Stimulated activated naive B cell treated with anti-CD40 and anti-IgM and Interleukin-4, amounts not matched to agents 10 μg/mL and 1 μg/mL and 100 μg/mL, for 72 hours (primary cell): Measurements from ENCODE around the gene USP17L18.
"Not testable (repeated sequence)": the region's sequence is repeated elsewhere in the genome, so short reads cannot be mapped to it uniquely, and the experiment has no call there.

ENCODE experiments used
- ATAC-seq, 2 donors: fragments of 150-1000 bp; cut with Tn5 transposase; replicated peaks; 2 replicates each; pipeline ENCODE4 v1.10.0; 2021; ENCODE audit warnings: moderate library complexity in 1 of 2
- DNase-seq: peaks from one replicate; pipeline ENCODE4 v3.0.0; 2021
- H3K27ac Mint-ChIP-seq: one replicate; pipeline ENCODE4 v1.8.0; 2022; ENCODE audit warnings: mild to moderate bottlenecking, mixed read lengths
- H3K27me3 Mint-ChIP-seq, 2 donors: one replicate each; pipeline ENCODE4 v1.8.0; 2022; ENCODE audit warnings: mixed read lengths in 2 of 2
- H3K36me3 Mint-ChIP-seq, 2 donors: one replicate each; pipeline ENCODE4 v1.8.0; 2022; ENCODE audit warnings: mixed read lengths in 2 of 2, mild to moderate bottlenecking in 1 of 2
- H3K4me1 Mint-ChIP-seq, 2 donors: one replicate each; pipeline ENCODE4 v1.8.0; 2022; ENCODE audit warnings: mixed read lengths in 2 of 2, mild to moderate bottlenecking in 1 of 2
- H3K4me3 Mint-ChIP-seq, 2 donors: one replicate each; pipeline ENCODE4 v1.8.0; 2022; ENCODE audit warnings: mild to moderate bottlenecking in 2 of 2, mixed read lengths in 2 of 2, moderate library complexity in 1 of 2
- H3K9me3 Mint-ChIP-seq, 2 donors: one replicate each; pipeline ENCODE4 v1.8.0; 2022; ENCODE audit warnings: mixed read lengths in 2 of 2, mild to moderate bottlenecking in 1 of 2

USP17L18 gene

DNA sequence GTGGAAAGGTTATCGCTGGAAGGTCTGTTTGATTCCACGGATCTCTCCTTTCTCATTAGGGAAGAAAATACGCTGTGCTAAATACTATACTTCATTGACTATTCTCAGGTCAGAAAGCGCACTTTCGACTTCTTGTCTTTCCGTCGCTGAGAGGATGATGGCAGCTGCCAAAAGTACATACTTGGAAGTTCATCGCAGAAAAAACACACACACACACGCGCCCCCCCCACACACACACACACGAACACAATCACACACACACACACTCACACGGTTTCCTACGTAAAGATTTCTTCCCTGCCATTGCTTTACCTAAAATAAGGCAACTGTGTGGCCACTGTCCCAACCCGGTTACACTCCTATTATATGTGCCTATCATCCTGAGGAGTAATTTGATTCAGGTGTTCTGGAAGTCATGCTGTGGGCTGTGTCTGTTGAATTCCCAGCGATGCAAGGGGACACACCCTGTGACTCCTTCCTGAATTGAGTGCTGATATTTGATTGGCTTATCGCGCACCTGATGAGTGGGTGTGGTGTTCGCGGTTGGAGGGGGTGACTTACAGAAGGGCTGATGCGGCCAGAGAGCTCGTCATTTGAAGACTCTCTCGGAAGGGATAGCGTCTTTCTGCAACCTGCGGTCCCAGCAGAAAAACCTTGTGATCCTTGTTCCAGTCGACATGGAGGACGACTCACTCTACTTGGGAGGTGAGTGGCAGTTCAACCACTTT, at the start of gene USP17L18:
TSS of gene USP17L18 (plus strand) at position 678 of the 728 bp plus-strand sequence. CDS start at position 678, 0 bp downstream.
- H3K4me3 Mint-ChIP-seq, H3K36me3 Mint-ChIP-seq, H3K27ac Mint-ChIP-seq, DNase-seq, H3K4me1 Mint-ChIP-seq, H3K27me3 Mint-ChIP-seq, H3K9me3 Mint-ChIP-seq, ATAC-seq: not testable (repeated sequence)

DNA sequence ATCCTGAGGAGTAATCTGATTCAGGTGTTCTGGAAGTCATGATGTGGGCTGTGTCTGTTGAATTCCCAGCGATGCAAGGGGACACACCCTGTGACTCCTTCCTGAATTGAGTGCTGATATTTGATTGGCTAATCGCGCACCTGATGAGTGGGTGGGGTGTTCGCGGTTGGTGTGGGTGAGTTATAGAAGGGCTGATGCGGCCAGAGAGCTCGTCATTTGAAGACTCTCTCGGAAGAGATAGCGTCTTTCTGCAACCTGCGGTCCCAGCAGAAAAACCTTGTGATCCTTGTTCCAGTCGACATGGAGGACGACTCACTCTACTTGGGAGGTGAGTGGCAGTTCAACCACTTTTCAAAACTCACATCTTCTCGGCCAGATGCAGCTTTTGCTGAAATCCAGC, 38.1 kb upstream of the USP17L18 start, which contains the start of gene USP17L10:
TSS of gene USP17L10 (plus strand) at position 301 of the 400 bp plus-strand sequence. CDS start at position 301, 0 bp downstream.
- ATAC-seq, H3K27me3 Mint-ChIP-seq, H3K4me1 Mint-ChIP-seq, DNase-seq, H3K27ac Mint-ChIP-seq, H3K9me3 Mint-ChIP-seq, H3K36me3 Mint-ChIP-seq, H3K4me3 Mint-ChIP-seq: not testable (repeated sequence)

GRCh38 chr4:9214701-9215100, 33.7 kb upstream of the USP17L18 start:
- not testable (repeated sequence) for H3K27ac Mint-ChIP-seq, DNase-seq, ATAC-seq, H3K4me3 Mint-ChIP-seq, H3K9me3 Mint-ChIP-seq, H3K36me3 Mint-ChIP-seq, H3K4me1 Mint-ChIP-seq, H3K27me3 Mint-ChIP-seq

GRCh38 chr4:9215105-9215504, 33.3 kb upstream of the USP17L18 start, which contains the start of gene USP17L11:
USP17L11 (plus strand) TSS chr4:9215405; CDS start chr4:9215405, 0 bp downstream.
- not testable (repeated sequence) for H3K9me3 Mint-ChIP-seq, H3K27ac Mint-ChIP-seq, H3K4me1 Mint-ChIP-seq, H3K4me3 Mint-ChIP-seq, H3K27me3 Mint-ChIP-seq, DNase-seq, H3K36me3 Mint-ChIP-seq, ATAC-seq

DNA sequence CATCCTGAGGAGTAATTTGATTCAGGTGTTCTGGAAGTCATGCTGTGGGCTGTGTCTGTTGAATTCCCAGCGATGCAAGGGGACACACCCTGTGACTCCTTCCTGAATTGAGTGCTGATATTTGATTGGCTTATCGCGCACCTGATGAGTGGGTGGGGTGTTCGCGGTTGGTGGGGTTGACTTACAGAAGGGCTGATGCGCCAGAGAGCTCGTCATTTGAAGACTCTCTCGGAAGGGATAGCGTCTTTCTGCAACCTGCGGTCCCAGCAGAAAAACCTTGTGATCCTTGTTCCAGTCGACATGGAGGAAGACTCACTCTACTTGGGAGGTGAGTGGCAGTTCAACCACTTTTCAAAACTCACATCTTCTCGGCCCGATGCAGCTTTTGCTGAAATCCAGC, 28.6 kb upstream of the USP17L18 start, which contains the start of gene USP17L12:
TSS of gene USP17L12 (plus strand) at position 301 of the 400 bp plus-strand sequence. CDS start at position 301, 0 bp downstream.
- not testable (repeated sequence) for H3K4me3 Mint-ChIP-seq, H3K36me3 Mint-ChIP-seq, H3K4me1 Mint-ChIP-seq, H3K27ac Mint-ChIP-seq, H3K27me3 Mint-ChIP-seq, H3K9me3 Mint-ChIP-seq, ATAC-seq, DNase-seq

DNA sequence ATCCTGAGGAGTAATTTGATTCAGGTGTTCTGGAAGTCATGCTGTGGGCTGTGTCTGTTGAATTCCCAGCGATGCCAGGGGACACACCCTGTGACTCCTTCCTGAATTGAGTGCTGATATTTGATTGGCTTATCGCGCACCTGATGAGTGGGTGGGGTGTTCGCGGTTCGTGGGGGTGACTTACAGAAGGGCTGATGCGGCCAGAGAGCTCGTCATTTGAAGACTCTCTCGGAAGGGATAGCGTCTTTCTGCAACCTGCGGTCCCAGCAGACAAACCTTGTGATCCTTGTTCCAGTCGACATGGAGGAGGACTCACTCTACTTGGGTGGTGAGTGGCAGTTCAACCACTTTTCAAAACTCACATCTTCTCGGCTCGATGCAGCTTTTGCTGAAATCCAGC, 23.8 kb upstream of the USP17L18 start, which contains the start of gene USP17L13:
TSS of gene USP17L13 (plus strand) at position 301 of the 400 bp plus-strand sequence. CDS start at position 301, 0 bp downstream.
- H3K36me3 Mint-ChIP-seq, DNase-seq, H3K9me3 Mint-ChIP-seq, H3K27ac Mint-ChIP-seq, H3K27me3 Mint-ChIP-seq, H3K4me1 Mint-ChIP-seq, H3K4me3 Mint-ChIP-seq, ATAC-seq: not testable (repeated sequence)

GRCh38 chr4:9230249-9230648, 18.2 kb upstream of the USP17L18 start:
- not testable (repeated sequence) for DNase-seq, H3K27ac Mint-ChIP-seq, ATAC-seq, H3K36me3 Mint-ChIP-seq, H3K27me3 Mint-ChIP-seq, H3K4me1 Mint-ChIP-seq, H3K9me3 Mint-ChIP-seq, H3K4me3 Mint-ChIP-seq

GRCh38 chr4:9234085-9234484, 14.3 kb upstream of the USP17L18 start, which contains the start of gene USP17L15:
USP17L15 (plus strand) TSS chr4:9234385; CDS start chr4:9234385, 0 bp downstream.
- H3K27me3 Mint-ChIP-seq, H3K27ac Mint-ChIP-seq, H3K36me3 Mint-ChIP-seq, ATAC-seq, DNase-seq, H3K9me3 Mint-ChIP-seq, H3K4me1 Mint-ChIP-seq, H3K4me3 Mint-ChIP-seq: not testable (repeated sequence)

DNA sequence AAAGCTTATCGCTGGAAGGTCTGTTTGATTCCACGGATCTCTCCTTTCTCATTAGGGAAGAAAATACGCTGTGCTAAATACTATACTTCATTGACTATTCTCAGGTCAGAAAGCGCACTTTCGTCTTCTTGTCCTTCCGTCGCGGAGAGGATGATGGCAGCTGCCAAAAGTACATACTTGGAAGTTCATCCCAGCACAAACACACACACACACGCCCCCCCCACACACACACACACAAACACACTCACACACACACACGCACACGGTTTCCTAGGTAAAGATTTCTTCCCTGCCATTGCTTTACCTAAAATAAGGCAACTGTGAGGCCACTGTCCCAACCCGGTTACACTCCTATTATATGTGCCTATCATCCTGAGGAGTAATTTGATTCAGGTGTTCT, 10.0 kb upstream of the USP17L18 start:
- not testable (repeated sequence) for H3K36me3 Mint-ChIP-seq, H3K27me3 Mint-ChIP-seq, ATAC-seq

DNA sequence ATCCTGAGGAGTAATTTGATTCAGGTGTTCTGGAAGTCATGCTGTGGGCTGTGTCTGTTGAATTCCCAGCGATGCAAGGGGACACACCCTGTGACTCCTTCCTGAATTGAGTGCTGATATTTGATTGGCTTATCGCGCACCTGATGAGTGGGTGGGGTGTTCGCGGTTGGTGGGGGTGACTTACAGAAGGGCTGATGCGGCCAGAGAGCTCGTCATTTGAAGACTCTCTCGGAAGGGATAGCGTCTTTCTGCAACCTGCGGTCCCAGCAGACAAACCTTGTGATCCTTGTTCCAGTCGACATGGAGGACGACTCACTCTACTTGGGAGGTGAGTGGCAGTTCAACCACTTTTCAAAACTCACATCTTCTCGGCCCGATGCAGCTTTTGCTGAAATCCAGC, 4.9 kb upstream of the USP17L18 start, which contains the start of gene USP17L17:
TSS of gene USP17L17 (plus strand) at position 301 of the 400 bp plus-strand sequence. CDS start at position 301, 0 bp downstream.
- not testable (repeated sequence) for H3K27me3 Mint-ChIP-seq, H3K27ac Mint-ChIP-seq, H3K9me3 Mint-ChIP-seq, H3K36me3 Mint-ChIP-seq, ATAC-seq, H3K4me3 Mint-ChIP-seq, H3K4me1 Mint-ChIP-seq, DNase-seq

More for the DNA sequence above, 10.0 kb upstream of the USP17L18 start:
- H3K4me3 Mint-ChIP-seq, DNase-seq, H3K4me1 Mint-ChIP-seq, H3K27ac Mint-ChIP-seq, H3K9me3 Mint-ChIP-seq: not testable (repeated sequence)

GRCh38 chr4:9253078-9253477, 4.6 kb downstream of the USP17L18 start, which contains the start of gene USP17L19:
USP17L19 (plus strand) TSS chr4:9253378; CDS start chr4:9253378, 0 bp downstream.
- H3K27ac Mint-ChIP-seq, H3K36me3 Mint-ChIP-seq, H3K9me3 Mint-ChIP-seq, DNase-seq, H3K4me1 Mint-ChIP-seq, ATAC-seq, H3K27me3 Mint-ChIP-seq, H3K4me3 Mint-ChIP-seq: not testable (repeated sequence)

GRCh38 chr4:9257824-9258223, 9.4 kb downstream of the USP17L18 start, which contains the start of gene USP17L20:
USP17L20 (plus strand) TSS chr4:9258124; CDS start chr4:9258124, 0 bp downstream.
- H3K4me3 Mint-ChIP-seq, H3K9me3 Mint-ChIP-seq, ATAC-seq, H3K27ac Mint-ChIP-seq, H3K36me3 Mint-ChIP-seq, H3K27me3 Mint-ChIP-seq, H3K4me1 Mint-ChIP-seq, DNase-seq: not testable (repeated sequence)

DNA sequence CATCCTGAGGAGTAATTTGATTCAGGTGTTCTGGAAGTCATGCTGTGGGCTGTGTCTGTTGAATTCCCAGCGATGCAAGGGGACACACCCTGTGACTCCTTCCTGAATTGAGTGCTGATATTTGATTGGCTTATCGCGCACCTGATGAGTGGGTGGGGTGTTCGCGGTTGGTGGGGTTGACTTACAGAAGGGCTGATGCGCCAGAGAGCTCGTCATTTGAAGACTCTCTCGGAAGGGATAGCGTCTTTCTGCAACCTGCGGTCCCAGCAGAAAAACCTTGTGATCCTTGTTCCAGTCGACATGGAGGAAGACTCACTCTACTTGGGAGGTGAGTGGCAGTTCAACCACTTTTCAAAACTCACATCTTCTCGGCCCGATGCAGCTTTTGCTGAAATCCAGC, 14.1 kb downstream of the USP17L18 start, which contains the start of gene USP17L21:
TSS of gene USP17L21 (plus strand) at position 301 of the 400 bp plus-strand sequence. CDS start at position 301, 0 bp downstream.
- not testable (repeated sequence) for H3K4me1 Mint-ChIP-seq, H3K36me3 Mint-ChIP-seq, DNase-seq, H3K9me3 Mint-ChIP-seq, H3K27me3 Mint-ChIP-seq, ATAC-seq, H3K27ac Mint-ChIP-seq, H3K4me3 Mint-ChIP-seq

GRCh38 chr4:9267319-9267718, 18.9 kb downstream of the USP17L18 start, which contains the start of gene USP17L22:
USP17L22 (plus strand) TSS chr4:9267619; CDS start chr4:9267619, 0 bp downstream.
- H3K4me3 Mint-ChIP-seq, ATAC-seq, H3K27ac Mint-ChIP-seq, DNase-seq, H3K9me3 Mint-ChIP-seq, H3K27me3 Mint-ChIP-seq, H3K4me1 Mint-ChIP-seq, H3K36me3 Mint-ChIP-seq: not testable (repeated sequence)
